ENCODE measurements around the gene DNPH1. TPM values are rescaled to one million over a fixed set of nuclear protein-coding genes. Genes with fewer than 3 reads are reported as not detected.

The DNPH1 gene
- total and polyA plus RNA-seq, 9 donors: 13.6 to 120 (median 44.7) TPM

- H3K4me1 ChIP-seq (ENCODE audit: insufficient read depth): peaks cover 4% of the 10 kb centered on the region
- no peaks in the 10 kb centered on the region for H3K9me3 ChIP-seq
- H3K36me3 ChIP-seq: no peaks in the 10 kb centered on the region
- no peaks in the 10 kb centered on the region for H3K27me3 ChIP-seq
- no peak for TF ChIP-seq POLR2A (IDR thresholded peaks at IDR 0.05)
- TF ChIP-seq CTCF (IDR thresholded peaks at IDR 0.05): no peak
- no peak for TF ChIP-seq EP300 (IDR thresholded peaks at IDR 0.05)
- H3K4me3 ChIP-seq: no peak overlapping the region
- no peak for DNase-seq
- intact Hi-C loops (cut with DNase I): no loop called here
- H3K27ac ChIP-seq: no peak overlapping the region
Measured at GRCh38 chr6:43248791-43249190, 19.5 kb upstream of the DNPH1 start.

DNA sequence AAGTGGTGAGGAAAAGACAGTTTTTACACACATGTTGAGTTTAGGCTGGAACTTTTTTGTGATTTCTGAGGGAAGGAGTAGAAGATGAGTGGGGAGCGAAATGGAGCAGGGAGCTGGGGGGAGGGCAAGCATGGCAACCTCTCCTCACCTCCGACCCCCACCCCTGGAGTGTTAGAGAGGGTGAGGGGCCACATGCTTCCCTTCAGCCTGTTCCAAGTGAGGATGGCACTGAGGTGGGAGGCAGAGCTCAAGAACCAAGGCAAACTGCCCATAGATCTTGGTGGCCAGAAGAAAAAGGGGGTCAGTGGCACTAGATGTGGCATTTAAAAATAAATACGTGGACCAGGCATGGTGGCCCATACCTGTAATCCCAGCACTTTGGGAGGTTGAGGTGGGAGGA is 18.8 kb upstream of the DNPH1 start:
- Histone ChIP-seq H3K9me3 (no peaks in the 10 kb centered on the region), H3K27ac (no peak overlapping the region), H3K36me3 (no peaks in the 10 kb centered on the region), H3K27me3 (no peaks in the 10 kb centered on the region), H3K4me1 (ENCODE audit: insufficient read depth) (peaks cover 4% of the 10 kb centered on the region), H3K4me3 (no peak overlapping the region)
- DNase-seq: no peak
- 52 to 57% (median 56%) methylated on average over 3 of the region's 3 CpGs for WGBS, 3 donors
- TF ChIP-seq CTCF (IDR thresholded peaks at IDR 0.05): no peak
- TF ChIP-seq POLR2A (IDR thresholded peaks at IDR 0.05): no peak
- no peak for TF ChIP-seq EP300 (IDR thresholded peaks at IDR 0.05)
- intact Hi-C loops (cut with DNase I): no loop called here

GRCh38 chr6:43247114-43247999 is 18.1 kb upstream of the DNPH1 start:
- Histone ChIP-seq H3K27me3 (no peaks in the 10 kb centered on the region), H3K27ac (no peak overlapping the region), H3K9me3 (no peaks in the 10 kb centered on the region), H3K36me3 (no peaks in the 10 kb centered on the region), H3K4me1 (ENCODE audit: insufficient read depth) (peaks cover 4% of the 10 kb centered on the region), H3K4me3 (peak overlapping the region; percentile 35)
- intact Hi-C loops (cut with DNase I): no loop called here
- 3 to 4% (median 4%) methylated on average over 45 to 46 of the region's 46 CpGs for WGBS, 3 donors
- TF ChIP-seq EP300 (IDR thresholded peaks at IDR 0.05) (no peak), POLR2A (IDR thresholded peaks at IDR 0.05) (no peak), CTCF (IDR thresholded peaks at IDR 0.05) (no peak)
- DNase-seq: peak; percentile 55 to 76 (median 71)

- peak overlapping the region; percentile 35 for H3K4me3 ChIP-seq
- H3K9me3 ChIP-seq: no peaks in the 10 kb centered on the region
- 13 to 15% (median 14%) methylated on average over 25 to 27 of the region's 27 CpGs for WGBS, 3 donors
- no peaks in the 10 kb centered on the region for H3K36me3 ChIP-seq
- peaks cover 3% of the 10 kb centered on the region for H3K4me1 ChIP-seq (ENCODE audit: insufficient read depth)
- H3K27ac ChIP-seq: no peak overlapping the region
- intact Hi-C loops (cut with DNase I): no loop called here
- no peak for TF ChIP-seq EP300 (IDR thresholded peaks at IDR 0.05)
- peak in 1 of 5 donors; percentile 43 for DNase-seq
- no peaks in the 10 kb centered on the region for H3K27me3 ChIP-seq
Measured at GRCh38 chr6:43246301-43247113, 17.2 kb upstream of the DNPH1 start.

All from ovary (tissue), 9 donors.